WTC11 (cell line): Measurements from ENCODE around the gene ZNF438. TPM values are rescaled to one million over a fixed set of nuclear protein-coding genes. Genes with fewer than 3 reads are reported as not detected.

Experiments used
- ATAC-seq: fragments of 200-7000 bp; cut with Tn5 transposase; 2 replicates; pipeline ENCODE4 v1.10.0; 2021; ENCODE audit warnings: mild to moderate bottlenecking, moderate library complexity
- CTCF ChIA-PET: fragments of 300-600 bp; sonication (Branson Sonifier 250); formaldehyde crosslinking; loops from one replicate; lab custom pipeline; 2021; ENCODE audit warnings: antibody characterized with exemption; lab: Charles Lee
- POLR2A ChIA-PET: fragments of 350-600 bp; sonication (Branson Sonifier 250); formaldehyde crosslinking; loops from one replicate; lab custom pipeline; 2021; ENCODE audit warnings: antibody characterized with exemption; lab: Charles Lee
- DNase-seq: peaks from one replicate; pipeline ENCODE4 v3.0.0; 2021; ENCODE audit warnings: low spot score
- H3K27ac Mint-ChIP-seq: 2 replicates; pipeline ENCODE4 v1.8.0; 2021; ENCODE audit warnings: mixed read lengths
- H3K27me3 Mint-ChIP-seq: 2 replicates; pipeline ENCODE4 v1.8.0; 2021; ENCODE audit warnings: low read depth, mild to moderate bottlenecking, moderate library complexity, mixed read lengths
- H3K36me3 Mint-ChIP-seq: 2 replicates; pipeline ENCODE4 v1.8.0; 2021; ENCODE audit warnings: mixed read lengths
- H3K4me1 Mint-ChIP-seq: 2 replicates; pipeline ENCODE4 v1.8.0; 2022; ENCODE audit warnings: mixed read lengths
- H3K4me3 Mint-ChIP-seq: 2 replicates; pipeline ENCODE4 v1.8.0; 2021; ENCODE audit warnings: mild to moderate bottlenecking, moderate library complexity, mixed read lengths
- H3K9me3 Mint-ChIP-seq: 2 replicates; pipeline ENCODE4 v1.8.0; 2021; ENCODE audit warnings: mixed read lengths
- ATF2 ChIP-seq: sonication (generic); formaldehyde crosslinking; IDR thresholded peaks from 2 replicates; pipeline ENCODE4 v1.8.1; 2022; ENCODE audit warnings: low read depth, missing genetic modification reagents, borderline replicate concordance
- CREB1 ChIP-seq: sonication (generic); formaldehyde crosslinking; IDR thresholded peaks from 2 replicates; pipeline ENCODE4 v1.8.0; 2023; ENCODE audit warnings: mild to moderate bottlenecking, missing genetic modification reagents
- E2F1 ChIP-seq: sonication (generic); formaldehyde crosslinking; IDR thresholded peaks from 2 replicates; pipeline ENCODE4 v1.8.0; 2022; ENCODE audit warnings: mild to moderate bottlenecking, missing genetic modification reagents
- E2F4 ChIP-seq: sonication (generic); formaldehyde crosslinking; IDR thresholded peaks from 2 replicates; pipeline ENCODE4 v1.8.1; 2022; ENCODE audit warnings: low read depth, mild to moderate bottlenecking, moderate library complexity, missing genetic modification reagents, borderline replicate concordance
- E2F5 ChIP-seq: sonication (generic); formaldehyde crosslinking; IDR thresholded peaks from 2 replicates; pipeline ENCODE4 v1.8.1; 2022; ENCODE audit warnings: mild to moderate bottlenecking, moderate library complexity, missing genetic modification reagents
- GABPB1 ChIP-seq: sonication (generic); formaldehyde crosslinking; IDR thresholded peaks from 2 replicates; pipeline ENCODE4 v1.8.1; 2023; ENCODE audit warnings: mild to moderate bottlenecking, missing genetic modification reagents
- GRHL2 ChIP-seq: fragments of 250-450 bp; sonication (Bioruptor Pico); IDR thresholded peaks from 2 replicates; pipeline ENCODE4 v1.8.0; 2022; ENCODE audit warnings: mild to moderate bottlenecking, moderate library complexity; ENCODE audit not compliant: insufficient replicate concordance, severe bottlenecking
- JUN ChIP-seq: sonication (generic); formaldehyde crosslinking; IDR thresholded peaks from 2 replicates; pipeline ENCODE4 v1.8.0; 2023; ENCODE audit warnings: mild to moderate bottlenecking, missing genetic modification reagents
- PRDM15 ChIP-seq: sonication (generic); formaldehyde crosslinking; IDR thresholded peaks from 2 replicates; pipeline ENCODE4 v1.8.0; 2022; ENCODE audit warnings: missing genetic modification reagents
- SMAD3 ChIP-seq: sonication (generic); formaldehyde crosslinking; IDR thresholded peaks from 2 replicates; pipeline ENCODE4 v1.8.0; 2022; ENCODE audit warnings: missing genetic modification reagents, mild to moderate bottlenecking, borderline replicate concordance
- SP1 ChIP-seq: sonication (generic); formaldehyde crosslinking; conservative IDR thresholded peaks from 2 replicates; pipeline ENCODE4 v1.8.1; 2022; ENCODE audit warnings: missing genetic modification reagents
- USF2 ChIP-seq: sonication (generic); formaldehyde crosslinking; IDR thresholded peaks from 2 replicates; pipeline ENCODE4 v1.8.1; 2023; ENCODE audit warnings: mild to moderate bottlenecking, missing genetic modification reagents, moderate library complexity
- ZNF121 ChIP-seq: sonication (generic); formaldehyde crosslinking; IDR thresholded peaks from 2 replicates; pipeline ENCODE4 v1.8.0; 2023; ENCODE audit warnings: missing genetic modification reagents
- ZNF317 ChIP-seq: sonication (generic); formaldehyde crosslinking; IDR thresholded peaks from 2 replicates; pipeline ENCODE4 v1.8.1; 2023; ENCODE audit warnings: low read depth, mild to moderate bottlenecking, moderate library complexity, missing genetic modification reagents, borderline replicate concordance
- ZNF425 ChIP-seq: fragments of 250-450 bp; sonication (Bioruptor Pico); conservative IDR thresholded peaks from 2 replicates; pipeline ENCODE4 v1.9.0; 2021; ENCODE audit warnings: mild to moderate bottlenecking
- ZNF532 ChIP-seq: fragments of 250-450 bp; sonication (Bioruptor Pico); IDR thresholded peaks from 2 replicates; pipeline ENCODE4 v1.9.0; 2021; ENCODE audit warnings: mild to moderate bottlenecking, borderline replicate concordance
- total RNA-seq: library from RNA; stranded (reverse); gene quantifications from 3 replicates; pipeline ENCODE4 v1.2.3, GENCODE V29; 2021

Gene ZNF438
- total RNA-seq, 1 experiment from 2014 or later, result 1.9 TPM

GRCh38 chr10:30978843-30979242 lies 52.8 kb downstream of the ZNF438 start (continued):
- TF ChIP-seq ZNF532 (CRISPR knock-in tag) (no peak), E2F4 (CRISPR knock-in tag) (no peak), SMAD3 (CRISPR knock-in tag) (no peak), SP1 (CRISPR knock-in tag) (no peak), JUN (CRISPR knock-in tag) (no peak), ZNF121 (CRISPR knock-in tag) (no peak), ZNF425 (no peak)
- TF ChIP-seq, all 79 proteins: peak for 0

- CTCF ChIA-PET, result no interaction called here
- Mint-ChIP-seq H3K27ac (no peak overlapping the region), H3K9me3 (peaks cover 12% of the 10 kb centered on the region), H3K4me3 (no peak overlapping the region), H3K36me3 (peaks cover 7% of the 10 kb centered on the region; the same call in 1 of the 2 replicates), H3K4me1 (0 out of 2 replicates have a peak, but pooled peaks cover 3% of the 10 kb centered on the region), H3K27me3 (no peaks in the 10 kb centered on the region)
- ATAC-seq (no peak), DNase-seq (no peak)
- TF ChIP-seq ZNF317 (CRISPR knock-in tag) (no peak), ATF2 (CRISPR knock-in tag) (no peak), GRHL2 (CRISPR knock-in tag) (no peak), GABPB1 (CRISPR knock-in tag) (no peak), PRDM15 (no peak), E2F5 (no peak), USF2 (CRISPR knock-in tag) (no peak), E2F1 (CRISPR knock-in tag) (no peak), CREB1 (CRISPR knock-in tag) (no peak)
- POLR2A ChIA-PET, result no interaction called here
Measured at GRCh38 chr10:30977385-30977784, 54.3 kb downstream of the ZNF438 start.
